HepG2 (cell line): Measurements from ENCODE around the gene ACSL6. TPM values are rescaled to one million over a fixed set of nuclear protein-coding genes. Genes with fewer than 3 reads are reported as not detected.

ENCODE experiments used
- ATF2 ChIP-seq: sonication (generic); formaldehyde crosslinking; IDR thresholded peaks from 2 replicates; pipeline ENCODE4 v1.4.0; 2020; ENCODE audit warnings: missing genetic modification reagents
- E2F2 ChIP-seq: sonication (generic); formaldehyde crosslinking; IDR thresholded peaks from 2 replicates; pipeline ENCODE4 v1.4.0; 2020; ENCODE audit warnings: missing genetic modification reagents, borderline replicate concordance
- HDAC2 ChIP-seq: sonication (generic); formaldehyde crosslinking; IDR thresholded peaks from 2 replicates; pipeline ENCODE4 v1.4.0; 2020; ENCODE audit warnings: missing genetic modification reagents
- MTA1 ChIP-seq: sonication (generic); formaldehyde crosslinking; IDR thresholded peaks from 2 replicates; pipeline ENCODE4 v1.4.0; 2020; ENCODE audit warnings: missing genetic modification reagents, mild to moderate bottlenecking, borderline replicate concordance
- NCOR1 ChIP-seq: fragments of 200-600 bp; sonication (generic); IDR thresholded peaks from 2 replicates; pipeline ENCODE4 v1.7.0; 2017; ENCODE audit warnings: antibody characterized with exemption, low read length, borderline replicate concordance
- POLR2AphosphoS2 ChIP-seq: IDR thresholded peaks from 2 replicates; pipeline ENCODE4 v1.6.1; 2011; ENCODE audit warnings: low read depth, low read length, improper control_type of control experiment
- THYN1 ChIP-seq: sonication (generic); formaldehyde crosslinking; IDR thresholded peaks from 2 replicates; pipeline ENCODE4 v1.8.1; 2023; ENCODE audit warnings: low read depth, mild to moderate bottlenecking, moderate library complexity, missing genetic modification reagents, borderline replicate concordance
- ZBED4 ChIP-seq: sonication (generic); formaldehyde crosslinking; IDR thresholded peaks from 2 replicates; pipeline ENCODE4 v1.4.0; 2020; ENCODE audit warnings: missing genetic modification reagents, borderline replicate concordance
- ZNF329 ChIP-seq: sonication (generic); formaldehyde crosslinking; IDR thresholded peaks from 2 replicates; pipeline ENCODE4 v1.9.0; 2021; ENCODE audit warnings: low read depth, mild to moderate bottlenecking, missing genetic modification reagents
- ZNF605 ChIP-seq: sonication (generic); formaldehyde crosslinking; IDR thresholded peaks from 2 replicates; pipeline ENCODE4 v1.8.0; 2022; ENCODE audit warnings: mild to moderate bottlenecking, missing genetic modification reagents
- ZNF674 ChIP-seq: sonication (generic); formaldehyde crosslinking; IDR thresholded peaks from 2 replicates; pipeline ENCODE4 v1.5.0; 2020; ENCODE audit warnings: low read depth, mild to moderate bottlenecking, missing genetic modification reagents
- ZNF710 ChIP-seq: sonication (generic); formaldehyde crosslinking; IDR thresholded peaks from 2 replicates; pipeline ENCODE4 v1.5.0; 2020; ENCODE audit warnings: mild to moderate bottlenecking, missing genetic modification reagents, borderline replicate concordance
- ZNF770 ChIP-seq: sonication (generic); formaldehyde crosslinking; IDR thresholded peaks from 2 replicates; pipeline ENCODE4 v1.5.0; 2020; ENCODE audit warnings: mild to moderate bottlenecking, missing genetic modification reagents
- polyA plus RNA-seq, 8 experiments: library from polyadenylated mRNA; depleted of rRNA in 3 of 8; stranded (reverse) in 7 of 8; unstranded in 1 of 8; fragments of >200 nt; fragmentation: Illumina TruSeq in 4 of 8; extraction: Trizol in 4 of 8; gene quantifications; 2 replicates each; pipeline versions ENCODE4 v1.2.1 to v1.2.3, GENCODE V29; 2011 to 2016; ENCODE audit warnings: low read depth in 4 of 8, missing spikeins in 1 of 8, mixed read lengths in 1 of 8; ENCODE audit not compliant: insufficient read depth in 1 of 8
- total RNA-seq, 5 experiments: library from RNA; depleted of rRNA; stranded (reverse); fragments of >200 nt; fragmentation: Illumina TruSeq; extraction: Trizol; gene quantifications; 2 replicates each; pipeline ENCODE4 v1.2.3, GENCODE V29; 2016; ENCODE audit warnings: low read depth in 1 of 5

The ACSL6 gene
- total and polyA plus RNA-seq, 2 of the 13 experiments (the other 11 are each of a cell fraction or from before 2014, with no cell fraction given) = 3.7 to 3.8 TPM

GRCh38 chr5:131997026-131997726, 14.3 kb downstream of the ACSL6 start (continued):
- TF ChIP-seq E2F2 (CRISPR knock-in tag) (no peak), ZNF329 (CRISPR knock-in tag) (no peak), ZNF770 (CRISPR knock-in tag) (peak; percentile 71), ZNF674 (no peak), ZNF605 (peak; percentile 12; the same call in 1 of the 2 replicates), HDAC2 (CRISPR knock-in tag) (no peak), POLR2AphosphoS2 (no peak), ZBED4 (CRISPR knock-in tag) (no peak), ZNF710 (peak; percentile 9; the same call in 1 of the 2 replicates), NCOR1 (no peak), THYN1 (CRISPR knock-in tag) (0 out of 2 replicates have a peak, but pooled peaks have one; percentile 36), ATF2 (CRISPR knock-in tag) (0 out of 2 replicates have a peak, but pooled peaks have one; percentile 5), MTA1 (CRISPR knock-in tag) (no peak)
